Measurements from ENCODE around the gene TSC22D1.

DNA sequence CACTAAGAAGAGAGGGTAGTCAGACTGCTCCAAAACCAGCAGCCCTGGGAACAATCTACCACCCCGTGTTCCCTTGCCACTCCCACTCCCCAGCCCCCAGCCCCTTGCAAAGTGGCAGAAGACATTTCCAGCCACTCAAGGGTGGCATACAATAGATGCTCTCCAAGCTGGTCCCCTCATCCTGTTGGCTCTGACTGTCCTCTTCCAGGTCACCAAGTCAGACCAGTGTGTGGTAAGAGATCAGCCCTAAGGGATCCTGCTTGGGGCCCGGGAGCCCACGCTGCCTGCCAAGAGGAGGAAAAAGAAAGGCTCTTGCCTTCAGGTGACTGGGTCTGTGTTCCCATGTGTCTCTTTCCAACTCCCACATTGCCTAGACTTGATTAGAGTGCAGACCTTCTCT lies 177.5 kb downstream of the TSC22D1 start:
- TF ChIP-seq, protein P1, sequence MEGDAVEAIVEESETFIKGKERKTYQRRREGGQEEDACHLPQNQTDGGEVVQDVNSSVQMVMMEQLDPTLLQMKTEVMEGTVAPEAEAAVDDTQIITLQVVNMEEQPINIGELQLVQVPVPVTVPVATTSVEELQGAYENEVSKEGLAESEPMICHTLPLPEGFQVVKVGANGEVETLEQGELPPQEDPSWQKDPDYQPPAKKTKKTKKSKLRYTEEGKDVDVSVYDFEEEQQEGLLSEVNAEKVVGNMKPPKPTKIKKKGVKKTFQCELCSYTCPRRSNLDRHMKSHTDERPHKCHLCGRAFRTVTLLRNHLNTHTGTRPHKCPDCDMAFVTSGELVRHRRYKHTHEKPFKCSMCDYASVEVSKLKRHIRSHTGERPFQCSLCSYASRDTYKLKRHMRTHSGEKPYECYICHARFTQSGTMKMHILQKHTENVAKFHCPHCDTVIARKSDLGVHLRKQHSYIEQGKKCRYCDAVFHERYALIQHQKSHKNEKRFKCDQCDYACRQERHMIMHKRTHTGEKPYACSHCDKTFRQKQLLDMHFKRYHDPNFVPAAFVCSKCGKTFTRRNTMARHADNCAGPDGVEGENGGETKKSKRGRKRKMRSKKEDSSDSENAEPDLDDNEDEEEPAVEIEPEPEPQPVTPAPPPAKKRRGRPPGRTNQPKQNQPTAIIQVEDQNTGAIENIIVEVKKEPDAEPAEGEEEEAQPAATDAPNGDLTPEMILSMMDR (IDR thresholded peaks at IDR 0.05; ENCODE audit: poor library complexity): no peak
- TF ChIP-seq EZH2 (IDR thresholded peaks at IDR 0.05; ENCODE audit: borderline replicate concordance) (no peak), EZH2phosphoT487 (IDR thresholded peaks at IDR 0.05; ENCODE audit: low read depth, severe bottlenecking, unreplicated experiment) (no peak)

Data from hepatocyte (in vitro differentiated cells).